22Rv1 (cell line): ENCODE measurements around the gene PTCH1.

Experiments
- CTCF ChIP-seq: fragments of 450-650 bp; IDR thresholded peaks from 2 replicates; pipeline ENCODE4 v1.5.1; 2017; ENCODE audit warnings: mild to moderate bottlenecking
- ZFX ChIP-seq: fragments of 450-650 bp; IDR thresholded peaks from 2 replicates; pipeline ENCODE4 v1.6.1; 2017; ENCODE audit warnings: antibody characterized with exemption, borderline replicate concordance

- TF ChIP-seq CTCF (no peak), ZFX (no peak)
Observed at GRCh38 chr9:95504053-95504963, 12.5 kb downstream of the PTCH1 start.
